HepG2 (cell line): ENCODE measurements around the gene YIPF3. TPM values are rescaled to one million over a fixed set of nuclear protein-coding genes. Genes with fewer than 3 reads are reported as not detected.

Experiments
- ATAC-seq: fragments of 200-7000 bp; cut with Tn5 transposase; 3 replicates; pipeline ENCODE4 v1.9.1; 2020; ENCODE audit warnings: mild to moderate bottlenecking, moderate library complexity
- BruUV-seq: library from RNA; stranded (reverse); fragments of 400-500 nt; replicated peaks from 2 replicates; lab custom pipeline; 2021; lab: Mats Ljungman, UMichigan
- CTCF ChIA-PET: fragments of 300-600 bp; formaldehyde crosslinking; extraction: SDS; loops from one replicate; lab custom pipeline; 2021; ENCODE audit warnings: low total read pairs, inconsistent platforms, low intra/inter-chr PET ratio; lab: Yijun Ruan, JAX
- POLR2A ChIA-PET: fragments of 350-600 bp; sonication (Branson Sonifier 250); formaldehyde crosslinking; loops from one replicate; lab custom pipeline; 2020; ENCODE audit warnings: antibody characterized with exemption, inconsistent platforms; lab: Yijun Ruan, JAX
- DNase-seq: peaks from one replicate; pipeline ENCODE4 v3.0.0-alpha.2; 2015; ENCODE audit warnings: low spot score
- FAIRE-seq: peaks from 3 replicates; lab custom pipeline; 2011; peaks lifted over from hg19 to GRCh38; lab: Jason Lieb, UNC
- H2AFZ ChIP-seq: one replicate; pipeline ENCODE4 v1.6.1; 2011; ENCODE audit warnings: low read length, inconsistent platforms
- H3K27ac ChIP-seq: fragments of 300-600 bp; 3 replicates; pipeline ENCODE4 v1.8.0; 2011; ENCODE audit warnings: mixed run types, mild to moderate bottlenecking, mixed read lengths, low read length, inconsistent platforms; ENCODE audit not compliant: insufficient read depth; ENCODE audit errors: extremely low read length
- H3K27me3 ChIP-seq, 2 experiments: fragments of 200-600 bp in 1 of 2; 2 replicates in 1 of 2; 3 replicates in 1 of 2; pipeline versions ENCODE4 v1.6.0 to v1.8.0; 2011; ENCODE audit warnings: low read length in 2 of 2, mild to moderate bottlenecking in 2 of 2, moderate library complexity in 2 of 2, inconsistent platforms in 1 of 2; ENCODE audit not compliant: insufficient read depth in 2 of 2, control insufficient read depth in 1 of 2
- H3K36me3 ChIP-seq, 2 experiments: fragments of 200-600 bp in 1 of 2; replicated peaks in 1 of 2; 2 replicates in 1 of 2; 3 replicates in 1 of 2; pipeline versions ENCODE4 v1.5.1 to v1.8.0; 2011; ENCODE audit warnings: low read length in 2 of 2, inconsistent platforms in 1 of 2; ENCODE audit not compliant: insufficient read depth in 2 of 2, control insufficient read depth in 1 of 2
- H3K4me1 ChIP-seq: 2 replicates; pipeline ENCODE4 v1.5.1; 2012; ENCODE audit warnings: low read length, inconsistent platforms; ENCODE audit not compliant: insufficient read depth
- H3K4me2 ChIP-seq: 2 replicates; pipeline ENCODE4 v1.6.0; 2011; ENCODE audit warnings: low read depth, low read length, inconsistent platforms
- H3K4me3 ChIP-seq, 3 experiments: fragments of 200-600 bp in 1 of 3; sonication (generic), shearing (Covaris generic) in 1 of 3; replicated peaks in 1 of 3; 2 replicates each; pipeline ENCODE4 v1.5.1; 2011 to 2016; ENCODE audit warnings: low read length in 3 of 3, inconsistent platforms in 2 of 3, low read depth in 2 of 3, mild to moderate bottlenecking in 2 of 3, control low read depth in 1 of 3, mixed read lengths in 1 of 3; ENCODE audit not compliant: insufficient read depth in 1 of 3
- H3K79me2 ChIP-seq: one replicate; pipeline ENCODE4 v1.6.1; 2011; ENCODE audit warnings: low read length, inconsistent platforms; ENCODE audit not compliant: insufficient read depth
- H3K9ac ChIP-seq: 2 replicates; pipeline ENCODE4 v1.6.0; 2011; ENCODE audit warnings: mild to moderate bottlenecking, low read depth, low read length, inconsistent platforms; ENCODE audit not compliant: insufficient read depth
- H3K9me3 ChIP-seq: 2 replicates; pipeline ENCODE4 v1.5.1; 2012; ENCODE audit warnings: mild to moderate bottlenecking, low read length
- H4K20me1 ChIP-seq: 2 replicates; pipeline ENCODE4 v1.6.0; 2011; ENCODE audit warnings: inconsistent platforms, mild to moderate bottlenecking, low read length, moderate library complexity; ENCODE audit not compliant: insufficient read depth
- AKAP8 ChIP-seq: sonication (generic); formaldehyde crosslinking; IDR thresholded peaks from 2 replicates; pipeline ENCODE4 v1.5.1; 2020; ENCODE audit warnings: mild to moderate bottlenecking, missing genetic modification reagents
- ATF4 ChIP-seq, 2 experiments: fragments of 450-650 bp in 1 of 2; sonication (generic) in 1 of 2; formaldehyde crosslinking; IDR thresholded peaks; 2 replicates each; pipeline versions ENCODE4 v1.5.0 to v1.8.0; 2020 to 2022; ENCODE audit warnings: mild to moderate bottlenecking in 1 of 2, missing genetic modification reagents in 1 of 2
- CHD2 ChIP-seq: IDR thresholded peaks from 2 replicates; pipeline ENCODE4 v1.6.1; 2011; ENCODE audit warnings: low read depth, low read length, improper control_type of control experiment
- CTCF ChIP-seq: sonication (generic); formaldehyde crosslinking; IDR thresholded peaks from 2 replicates; pipeline ENCODE4 v1.5.0; 2020; ENCODE audit warnings: mild to moderate bottlenecking, missing genetic modification reagents, moderate library complexity
- KAT7 ChIP-seq: IDR thresholded peaks from 2 replicates; pipeline ENCODE4 v1.6.1; 2018; ENCODE audit warnings: borderline replicate concordance, missing compliant biosample characterization
- MIER2 ChIP-seq: IDR thresholded peaks from 2 replicates; pipeline ENCODE4 v1.6.1; 2016; ENCODE audit warnings: missing biosample characterization, missing genetic modification reagents
- NFIB ChIP-seq: sonication (generic); formaldehyde crosslinking; IDR thresholded peaks from 2 replicates; pipeline ENCODE4 v1.9.0; 2021; ENCODE audit warnings: missing genetic modification reagents, mild to moderate bottlenecking, borderline replicate concordance
- PRPF4 ChIP-seq: fragments of 200-400 bp; formaldehyde crosslinking; IDR thresholded peaks from 2 replicates; pipeline ENCODE4 v1.6.1; 2016; ENCODE audit warnings: low read length, low read depth; ENCODE audit not compliant: poor library complexity, severe bottlenecking
- SMAD3 ChIP-seq: sonication (generic); formaldehyde crosslinking; IDR thresholded peaks from 2 replicates; pipeline ENCODE4 v1.4.0; 2020; ENCODE audit warnings: missing genetic modification reagents
- STAG1 ChIP-seq: sonication (generic); formaldehyde crosslinking; IDR thresholded peaks from 2 replicates; pipeline ENCODE4 v1.4.0; 2020; ENCODE audit warnings: missing genetic modification reagents
- TARDBP ChIP-seq: sonication (generic); formaldehyde crosslinking; IDR thresholded peaks from 2 replicates; pipeline ENCODE4 v1.8.0; 2022; ENCODE audit warnings: mild to moderate bottlenecking, missing genetic modification reagents
- ZBTB7B ChIP-seq: sonication (generic); formaldehyde crosslinking; IDR thresholded peaks from 2 replicates; pipeline ENCODE4 v1.4.0; 2020; ENCODE audit warnings: missing genetic modification reagents
- ZNF142 ChIP-seq: sonication (generic); formaldehyde crosslinking; IDR thresholded peaks from 2 replicates; pipeline ENCODE4 v1.4.0; 2020; ENCODE audit warnings: missing genetic modification reagents
- ZNF350 ChIP-seq: sonication (generic); formaldehyde crosslinking; IDR thresholded peaks from 2 replicates; pipeline ENCODE4 v1.4.0; 2020; ENCODE audit warnings: mild to moderate bottlenecking, low read depth, missing genetic modification reagents, borderline replicate concordance
- ZNF484 ChIP-seq: sonication (generic); formaldehyde crosslinking; IDR thresholded peaks from 2 replicates; pipeline ENCODE4 v1.5.1; 2020; ENCODE audit warnings: mild to moderate bottlenecking, low read depth, missing genetic modification reagents, borderline replicate concordance
- WGBS: methylation state at CpG from one replicate; pipeline ENCODE4 v1.1.6; 2017; ENCODE audit warnings: low lambda C conversion rate; 5-methylcytosine and 5-hydroxymethylcytosine counted together
- in situ Hi-C: cut with HindIII; loops from 2 replicates; pipeline ENCODE4 v1.10.0; 2017; ENCODE audit warnings: low pct_unique_long_range_greater_than_20kb; ENCODE audit not compliant: extremely low pct_ligation_motif_present
- intact Hi-C: fragments of 100-400 bp; cut with micrococcal nuclease; formaldehyde crosslinking; loops from one replicate; pipeline ENCODE4 v1.10.0; 2022; ENCODE audit not compliant: unreplicated experiment
- polyA plus RNA-seq, 8 experiments: library from polyadenylated mRNA; depleted of rRNA in 3 of 8; stranded (reverse) in 7 of 8; unstranded in 1 of 8; fragments of >200 nt; fragmentation: Illumina TruSeq in 4 of 8; extraction: Trizol in 4 of 8; gene quantifications; 2 replicates each; pipeline versions ENCODE4 v1.2.1 to v1.2.3, GENCODE V29; 2011 to 2016; ENCODE audit warnings: low read depth in 4 of 8, missing spikeins in 1 of 8, mixed read lengths in 1 of 8; ENCODE audit not compliant: insufficient read depth in 1 of 8
- total RNA-seq, 5 experiments: library from RNA; depleted of rRNA; stranded (reverse); fragments of >200 nt; fragmentation: Illumina TruSeq; extraction: Trizol; gene quantifications; 2 replicates each; pipeline ENCODE4 v1.2.3, GENCODE V29; 2016; ENCODE audit warnings: low read depth in 1 of 5
- TF ChIP-seq, protein P1 (sequence below): IDR thresholded peaks from 2 replicates; pipeline ENCODE4 v1.6.1; 2016; ENCODE audit warnings: low read depth, borderline replicate concordance

The YIPF3 gene
- total and polyA plus RNA-seq, 2 of the 13 experiments (the other 11 are each of a cell fraction or from before 2014, with no cell fraction given), result 107 to 206 TPM

DNA sequence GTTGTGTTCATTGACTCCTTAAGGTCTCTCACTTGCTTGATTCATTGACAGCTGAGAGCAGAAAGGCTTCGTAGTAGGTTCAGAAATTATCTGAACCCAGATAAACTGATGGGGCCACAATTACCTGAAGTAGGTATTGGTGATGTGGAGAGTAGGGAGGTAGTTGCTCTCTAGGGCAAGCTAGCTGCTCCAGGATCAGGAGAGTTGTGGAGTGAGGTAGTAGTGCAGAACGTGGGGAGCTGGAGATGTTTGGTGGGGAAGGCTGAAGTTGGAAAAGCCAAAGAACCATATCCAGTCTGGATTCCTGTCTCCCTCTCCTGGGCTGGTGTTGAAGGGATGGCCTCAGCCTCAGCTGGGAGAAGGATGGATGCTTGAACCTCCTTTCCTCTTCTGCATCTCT lies 23.5 kb downstream of the YIPF3 start:
- H2AFZ ChIP-seq, result no peak overlapping the region
- CTCF ChIA-PET, result no interaction called here
- TF ChIP-seq CTCF (CRISPR knock-in tag), result peak; percentile 43
- TF ChIP-seq MIER2 (CRISPR knock-in tag), result 0 out of 2 replicates have a peak, but pooled peaks have one; percentile 37
- TF ChIP-seq STAG1 (CRISPR knock-in tag), result no peak; the same call in 1 of the 2 replicates
- TF ChIP-seq AKAP8 (CRISPR knock-in tag), result 0 out of 2 replicates have a peak, but pooled peaks have one; percentile 24
- TF ChIP-seq, protein P1, sequence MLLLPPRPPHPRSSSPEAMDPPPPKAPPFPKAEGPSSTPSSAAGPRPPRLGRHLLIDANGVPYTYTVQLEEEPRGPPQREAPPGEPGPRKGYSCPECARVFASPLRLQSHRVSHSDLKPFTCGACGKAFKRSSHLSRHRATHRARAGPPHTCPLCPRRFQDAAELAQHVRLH (CRISPR knock-in tag), result peak; percentile 8; the same call in 1 of the 2 replicates
- TF ChIP-seq ZNF484 (CRISPR knock-in tag), result no peak
- TF ChIP-seq SMAD3 (CRISPR knock-in tag), result no peak
- no peak for TF ChIP-seq ZBTB7B (CRISPR knock-in tag)
- TF ChIP-seq NFIB (CRISPR knock-in tag), result no peak
- TF ChIP-seq ZNF350 (CRISPR knock-in tag), result no peak
- TF ChIP-seq CHD2, result no peak
- TF ChIP-seq ATF4 (CRISPR knock-in tag; IDR thresholded peaks at IDR 0.05), result no peak
- TF ChIP-seq TARDBP (CRISPR knock-in tag), result no peak
- TF ChIP-seq KAT7 (CRISPR knock-in tag), result no peak
- TF ChIP-seq ZNF142, result no peak
- no peak for TF ChIP-seq PRPF4

More for the DNA sequence above, 23.5 kb downstream of the YIPF3 start:
- intact Hi-C loops, result loop anchor here (5.0 to 10.0 kb wide), 2 partner anchors 58 to 231 kb away; no protein-coding TSS in a partner anchor
- H3K79me2 ChIP-seq, result peaks cover 50% of the 10 kb centered on the region
- POLR2A ChIA-PET, result interaction anchor here (1.1 to 6.4 kb wide), 9 partner anchors 8 to 66 kb away, joined by 4 to 141 read pairs (median 6); partner anchors contain the start of genes ABCC10, DLK2, LRRC73 and TJAP1
- 87% methylated on average over 2 of the region's 2 CpGs for WGBS
- H3K9me3 ChIP-seq, result no peaks in the 10 kb centered on the region
- FAIRE-seq (no peak), DNase-seq (no peak), ATAC-seq (no peak)
- no peaks in the 10 kb centered on the region for H3K27me3 ChIP-seq
- peak overlapping the region; percentile 16 for H3K9ac ChIP-seq
- 0 out of 6 replicates have a peak overlapping the region, but pooled peaks of 1 of the 3 experiments have one; percentile 30 for H3K4me3 ChIP-seq
- peak overlapping the region; percentile 50 for H3K4me2 ChIP-seq
- no peaks in the 10 kb centered on the region for H4K20me1 ChIP-seq
- H3K36me3 ChIP-seq, result peaks cover 8 to 10% of the 10 kb centered on the region in 2 experiments
- BruUV-seq, result no TSS peak
- in situ Hi-C loops, result loop anchor here (5.0 kb wide), 1 partner anchor 36 kb away; the partner anchor contains the start of gene DLK2
- H3K27ac ChIP-seq, result no peak overlapping the region
- peaks cover 2% of the 10 kb centered on the region for H3K4me1 ChIP-seq
